ENCODE results near the gene CERS6.

DNA sequence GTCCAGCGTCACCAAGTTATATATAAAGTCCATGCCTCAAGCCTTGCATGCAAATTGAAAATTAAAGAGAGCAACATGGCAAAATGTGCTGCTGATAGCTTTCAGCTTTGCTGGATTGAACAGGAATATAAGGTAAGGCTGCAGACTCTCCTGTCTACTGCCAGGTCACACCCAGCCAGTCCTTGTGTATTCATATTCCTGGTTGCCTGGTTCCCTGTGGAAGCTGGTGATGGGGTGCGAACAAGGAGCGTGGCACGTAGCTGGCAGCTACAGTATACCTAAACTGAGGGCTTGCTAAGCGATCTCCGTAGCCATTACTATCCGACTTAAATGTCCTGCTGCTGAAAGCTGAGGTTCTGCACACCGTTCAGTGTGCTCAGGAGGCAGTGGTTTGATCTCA, 296.3 kb downstream of the CERS6 start:
- TF ChIP-seq, protein P1, sequence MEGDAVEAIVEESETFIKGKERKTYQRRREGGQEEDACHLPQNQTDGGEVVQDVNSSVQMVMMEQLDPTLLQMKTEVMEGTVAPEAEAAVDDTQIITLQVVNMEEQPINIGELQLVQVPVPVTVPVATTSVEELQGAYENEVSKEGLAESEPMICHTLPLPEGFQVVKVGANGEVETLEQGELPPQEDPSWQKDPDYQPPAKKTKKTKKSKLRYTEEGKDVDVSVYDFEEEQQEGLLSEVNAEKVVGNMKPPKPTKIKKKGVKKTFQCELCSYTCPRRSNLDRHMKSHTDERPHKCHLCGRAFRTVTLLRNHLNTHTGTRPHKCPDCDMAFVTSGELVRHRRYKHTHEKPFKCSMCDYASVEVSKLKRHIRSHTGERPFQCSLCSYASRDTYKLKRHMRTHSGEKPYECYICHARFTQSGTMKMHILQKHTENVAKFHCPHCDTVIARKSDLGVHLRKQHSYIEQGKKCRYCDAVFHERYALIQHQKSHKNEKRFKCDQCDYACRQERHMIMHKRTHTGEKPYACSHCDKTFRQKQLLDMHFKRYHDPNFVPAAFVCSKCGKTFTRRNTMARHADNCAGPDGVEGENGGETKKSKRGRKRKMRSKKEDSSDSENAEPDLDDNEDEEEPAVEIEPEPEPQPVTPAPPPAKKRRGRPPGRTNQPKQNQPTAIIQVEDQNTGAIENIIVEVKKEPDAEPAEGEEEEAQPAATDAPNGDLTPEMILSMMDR (IDR thresholded peaks at IDR 0.05): no peak
- TF ChIP-seq ZFX (IDR thresholded peaks at IDR 0.05; ENCODE audit: borderline replicate concordance): no peak

Data from 22Rv1 (cell line).